OCI-LY1 (cell line): Measurements from ENCODE around the gene SMC3.

ENCODE experiments used
- H2AFZ ChIP-seq: fragments of 200-600 bp; sonication (generic), shearing (Covaris generic); 2 replicates; pipeline ENCODE4 v1.6.0; 2014; ENCODE audit warnings: antibody characterized with exemption, mild to moderate bottlenecking, low read length
- H3F3A ChIP-seq: fragments of 200-600 bp; sonication (generic), shearing (Covaris generic); 2 replicates; pipeline ENCODE4 v1.6.0; 2014; ENCODE audit warnings: mild to moderate bottlenecking, antibody characterized with exemption, low read length, moderate library complexity; ENCODE audit not compliant: insufficient read depth
- H3K27ac ChIP-seq: fragments of 200-600 bp; sonication (generic); 2 replicates; pipeline ENCODE4 v1.5.1; 2014; ENCODE audit warnings: low read length, mixed run types, mild to moderate bottlenecking, low read depth; ENCODE audit not compliant: poor library complexity, severe bottlenecking
- H3K27me3 ChIP-seq: fragments of 200-600 bp; sonication (generic); 2 replicates; pipeline ENCODE4 v1.6.0; 2014; ENCODE audit warnings: antibody characterized with exemption, mild to moderate bottlenecking, low read length, moderate library complexity; ENCODE audit not compliant: insufficient read depth
- H3K36me3 ChIP-seq: fragments of 200-600 bp; sonication (generic); 2 replicates; pipeline ENCODE4 v1.6.1; 2014; ENCODE audit warnings: mild to moderate bottlenecking, antibody characterized with exemption, low read length, moderate library complexity, mixed read lengths; ENCODE audit not compliant: insufficient read depth
- H3K4me1 ChIP-seq: fragments of 200-600 bp; sonication (generic); 2 replicates; pipeline ENCODE4 v1.5.1; 2014; ENCODE audit warnings: mild to moderate bottlenecking, low read length, moderate library complexity; ENCODE audit not compliant: insufficient read depth, severe bottlenecking
- H3K4me2 ChIP-seq: fragments of 200-600 bp; sonication (generic), shearing (Covaris generic); 2 replicates; pipeline ENCODE4 v1.6.1; 2014; ENCODE audit warnings: low read length
- H3K4me3 ChIP-seq: fragments of 200-600 bp; sonication (generic); 2 replicates; pipeline ENCODE4 v1.5.1; 2014; ENCODE audit warnings: low read length, low read depth, mild to moderate bottlenecking, mixed read lengths; ENCODE audit not compliant: poor library complexity, severe bottlenecking
- H3K79me2 ChIP-seq: fragments of 200-600 bp; shearing (Covaris generic); 2 replicates; pipeline ENCODE4 v1.6.1; 2016; ENCODE audit warnings: mixed run types, low read length, mixed read lengths; ENCODE audit not compliant: insufficient read depth
- H3K9ac ChIP-seq: fragments of 200-600 bp; sonication (generic), shearing (Covaris generic); 2 replicates; pipeline ENCODE4 v1.6.1; 2014; ENCODE audit warnings: mild to moderate bottlenecking, low read length, mixed read lengths
- H3K9me2 ChIP-seq: fragments of 200-600 bp; sonication (generic), shearing (Covaris generic); 2 replicates; pipeline ENCODE4 v1.6.1; 2014; ENCODE audit warnings: low read depth, mild to moderate bottlenecking, low read length, mixed read lengths
- H3K9me3 ChIP-seq: fragments of 200-600 bp; shearing (Covaris generic); 2 replicates; pipeline ENCODE4 v1.6.1; 2014; ENCODE audit warnings: low read length, mixed read lengths
- H4K20me1 ChIP-seq: fragments of 200-600 bp; sonication (generic), shearing (Covaris generic); 2 replicates; pipeline ENCODE4 v1.6.0; 2016; ENCODE audit warnings: mild to moderate bottlenecking, low read length; ENCODE audit not compliant: insufficient read depth
- CTCF ChIP-seq: fragments of 200-600 bp; sonication (generic), shearing (Covaris generic); IDR thresholded peaks from 2 replicates; pipeline ENCODE4 v1.5.1; 2017; ENCODE audit warnings: mild to moderate bottlenecking, antibody characterized with exemption, low read length, moderate library complexity, mixed read lengths
- EZH2 ChIP-seq: fragments of 200-600 bp; sonication (generic), shearing (Covaris generic); IDR thresholded peaks from 2 replicates; pipeline ENCODE4 v1.8.0; 2017; ENCODE audit warnings: borderline replicate concordance, mixed run types, mild to moderate bottlenecking, antibody characterized with exemption, low read length, moderate library complexity, mixed read lengths

SMC3 gene

GRCh38 chr10:110549211-110549610, 18.3 kb upstream of the SMC3 start:
- H3K27me3 ChIP-seq = no peaks in the 10 kb centered on the region; the same call in 1 of the 2 replicates
- H4K20me1 ChIP-seq = no peaks in the 10 kb centered on the region
- no peak overlapping the region for H3K4me3 ChIP-seq
- H3K79me2 ChIP-seq = no peaks in the 10 kb centered on the region
- no peaks in the 10 kb centered on the region for H3K9me2 ChIP-seq
- no peak overlapping the region for H2AFZ ChIP-seq
- TF ChIP-seq CTCF (no peak), EZH2 (no peak)
- H3K36me3 ChIP-seq = no peaks in the 10 kb centered on the region
- H3K27ac ChIP-seq = no peak overlapping the region
- peaks cover 10% of the 10 kb centered on the region for H3K4me1 ChIP-seq
- H3F3A ChIP-seq = no peaks in the 10 kb centered on the region
- H3K9ac ChIP-seq = no peak overlapping the region
- H3K9me3 ChIP-seq = 0 out of 2 replicates have a peak, but pooled peaks cover 2% of the 10 kb centered on the region
- no peak overlapping the region for H3K4me2 ChIP-seq

GRCh38 chr10:110553905-110554304, 13.6 kb upstream of the SMC3 start:
- H3K79me2 ChIP-seq = no peaks in the 10 kb centered on the region
- H3K9me3 ChIP-seq = 0 out of 2 replicates have a peak, but pooled peaks cover 2% of the 10 kb centered on the region
- peaks cover 4% of the 10 kb centered on the region for H3K4me1 ChIP-seq
- no peak overlapping the region for H3K4me2 ChIP-seq
- H3K9me2 ChIP-seq = no peaks in the 10 kb centered on the region
- H2AFZ ChIP-seq = no peak overlapping the region
- H3F3A ChIP-seq = no peaks in the 10 kb centered on the region
- no peaks in the 10 kb centered on the region for H3K36me3 ChIP-seq
- H3K27me3 ChIP-seq = no peaks in the 10 kb centered on the region; the same call in 1 of the 2 replicates
- no peak overlapping the region for H3K9ac ChIP-seq
- no peaks in the 10 kb centered on the region for H4K20me1 ChIP-seq
- TF ChIP-seq CTCF (no peak), EZH2 (no peak)
- no peak overlapping the region for H3K4me3 ChIP-seq
- H3K27ac ChIP-seq = no peak overlapping the region

GRCh38 chr10:110556296-110556695, 11.2 kb upstream of the SMC3 start:
- Histone ChIP-seq H3K4me2 (no peak overlapping the region), H3F3A (no peaks in the 10 kb centered on the region), H3K4me1 (peaks cover 4% of the 10 kb centered on the region), H3K4me3 (no peak overlapping the region), H2AFZ (no peak overlapping the region), H3K9me3 (0 out of 2 replicates have a peak, but pooled peaks cover 2% of the 10 kb centered on the region), H3K27me3 (no peaks in the 10 kb centered on the region; the same call in 1 of the 2 replicates), H3K27ac (no peak overlapping the region), H3K36me3 (no peaks in the 10 kb centered on the region), H3K9me2 (no peaks in the 10 kb centered on the region), H4K20me1 (no peaks in the 10 kb centered on the region), H3K79me2 (no peaks in the 10 kb centered on the region), H3K9ac (no peak overlapping the region)
- TF ChIP-seq CTCF (no peak), EZH2 (no peak)
